CD4-positive, alpha-beta T cell (primary cell): Measurements from ENCODE around the gene ONECUT3. TPM values are rescaled to one million over a fixed set of nuclear protein-coding genes. Genes with fewer than 3 reads are reported as not detected.

Experiments
- ATAC-seq: fragments of 200-7000 bp; cut with Tn5 transposase; one replicate; pipeline ENCODE4 v1.10.0; 2022; ENCODE audit warnings: mild to moderate bottlenecking; ENCODE audit not compliant: poor library complexity
- CTCF ChIA-PET: fragments of 350-600 bp; sonication (Branson Sonifier 250); formaldehyde crosslinking; loops from one replicate; lab custom pipeline; 2021; ENCODE audit warnings: antibody characterized with exemption, inconsistent platforms; lab: Charles Lee
- POLR2A ChIA-PET: fragments of 350-600 bp; sonication (Branson Sonifier 250); formaldehyde crosslinking; loops from one replicate; lab custom pipeline; 2021; ENCODE audit warnings: antibody characterized with exemption, inconsistent platforms; lab: Charles Lee
- DNase-seq, 14 experiments: peaks; one replicate each; pipeline ENCODE4 v3.0.0-alpha.2; 2013 to 2020; ENCODE audit warnings: mixed read lengths in 2 of 14
- H3K27ac ChIP-seq, 2 donors: one replicate each; pipeline versions ENCODE4 v1.5.1 to v1.7.0; 2013; ENCODE audit warnings: low read length in 2 of 2, low read depth in 1 of 2, mild to moderate bottlenecking in 1 of 2
- H3K27me3 ChIP-seq, 2 experiments: 1 replicate in 1 of 2; 2 replicates in 1 of 2; pipeline versions ENCODE4 v1.6.1 to v1.7.0; 2013; ENCODE audit warnings: low read length in 2 of 2, control low read depth in 1 of 2, mild to moderate bottlenecking in 1 of 2, moderate library complexity in 1 of 2; ENCODE audit not compliant: insufficient read depth in 2 of 2, control insufficient read depth in 1 of 2
- H3K36me3 ChIP-seq: one replicate; pipeline ENCODE4 v1.6.1; 2013; ENCODE audit warnings: low read length, control low read depth; ENCODE audit not compliant: insufficient read depth
- H3K4me1 ChIP-seq: one replicate; pipeline ENCODE4 v1.6.1; 2013; ENCODE audit warnings: low read length, control low read depth; ENCODE audit not compliant: insufficient read depth
- H3K4me3 ChIP-seq: one replicate; pipeline ENCODE4 v1.5.1; 2013; ENCODE audit warnings: mild to moderate bottlenecking, low read length, moderate library complexity
- H3K9me3 ChIP-seq, 2 experiments: 1 replicate in 1 of 2; 2 replicates in 1 of 2; pipeline versions ENCODE4 v1.6.1 to v1.7.0; 2013; ENCODE audit warnings: low read length in 2 of 2, mild to moderate bottlenecking in 2 of 2, control low read depth in 1 of 2, moderate library complexity in 1 of 2; ENCODE audit not compliant: control insufficient read depth in 1 of 2, insufficient read depth in 1 of 2
- H3K27ac Mint-ChIP-seq: one replicate; pipeline ENCODE4 v1.8.0; 2020; ENCODE audit warnings: mixed read lengths
- H3K27me3 Mint-ChIP-seq: one replicate; pipeline ENCODE4 v1.8.0; 2021; ENCODE audit warnings: mixed read lengths
- H3K36me3 Mint-ChIP-seq: one replicate; pipeline ENCODE4 v1.8.0; 2021; ENCODE audit warnings: low read depth, mixed read lengths
- H3K4me1 Mint-ChIP-seq: one replicate; pipeline ENCODE4 v1.8.0; 2021; ENCODE audit warnings: low read depth, mixed read lengths
- H3K4me3 Mint-ChIP-seq: one replicate; pipeline ENCODE4 v1.8.0; 2020; ENCODE audit warnings: mild to moderate bottlenecking, mixed read lengths
- H3K9me3 Mint-ChIP-seq: one replicate; pipeline ENCODE4 v1.8.0; 2020; ENCODE audit warnings: mixed read lengths
- intact Hi-C, 2 experiments: fragments of 100-400 bp; cut with DNase I in 1 of 2; cut with micrococcal nuclease in 1 of 2; formaldehyde crosslinking; loops; one replicate each; pipeline versions ENCODE4 v1.15.1 to v1.9.0; 2023 to 2025; cut with DNase I, micrococcal nuclease
- total RNA-seq, 174 experiments: library from RNA in 2 of 174; stranded (reverse) in 2 of 174; gene quantifications; one replicate each; pipeline ENCODE4 v1.2.3 and lab custom pipeline; 2021 to 2026
- TF ChIP-seq, protein P1 (sequence below): fragments of 200-600 bp; IDR thresholded peaks from one replicate; pipeline ENCODE4 v1.8.0; 2022; ENCODE audit warnings: antibody characterized with exemption, mild to moderate bottlenecking

ONECUT3 gene
- total RNA-seq, 2 experiments from 2014 or later: not detected

DNA sequence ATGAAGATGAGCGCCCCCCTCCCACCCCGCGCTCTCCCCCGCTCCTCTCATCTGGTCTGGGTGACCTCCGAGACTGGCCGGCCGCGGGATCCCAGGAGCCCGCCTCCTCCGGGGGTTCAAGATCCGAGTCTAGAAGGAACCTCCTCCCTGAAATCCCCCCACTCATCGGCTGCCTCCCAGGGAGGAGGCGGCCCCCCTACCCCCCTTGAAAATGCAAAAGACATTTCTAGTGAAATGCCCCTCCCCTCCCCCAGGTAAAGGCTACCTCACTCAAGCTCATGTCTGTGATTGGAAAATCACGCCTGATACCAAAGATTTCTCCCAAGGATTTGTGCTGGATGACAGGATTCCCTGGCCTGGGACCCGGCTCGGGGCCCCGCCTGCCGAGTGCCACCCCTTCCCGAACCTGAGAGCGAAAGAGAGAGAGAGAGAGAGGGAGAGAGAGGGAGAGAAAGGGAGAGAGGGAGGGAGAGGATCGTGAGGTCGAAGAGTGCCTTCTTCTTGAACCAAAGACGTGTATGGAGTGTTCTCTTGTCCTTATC lies 23.4 kb downstream of the ONECUT3 start:
- peaks cover 71 to 75% of the 10 kb centered on the region in 2 experiments for H3K27me3 ChIP-seq
- no peak overlapping the region for H3K4me3 Mint-ChIP-seq
- no peaks in the 10 kb centered on the region for H3K4me1 Mint-ChIP-seq
- no peaks in the 10 kb centered on the region for H3K36me3 ChIP-seq
- intact Hi-C loops: no loop called here
- H3K9me3 ChIP-seq: peaks cover 2 to 45% of the 10 kb centered on the region in 2 experiments
- H3K36me3 Mint-ChIP-seq: no peaks in the 10 kb centered on the region
- no peaks in the 10 kb centered on the region for H3K9me3 Mint-ChIP-seq
- H3K4me1 ChIP-seq: no peaks in the 10 kb centered on the region
- H3K4me3 ChIP-seq: no peak overlapping the region
- ChIA-PET POLR2A (no interaction called here), CTCF (interaction anchor here (1.1 kb wide), 1 partner anchor 231 kb away, joined by 3 read pairs; no protein-coding TSS in a partner anchor)
- peaks cover 80% of the 10 kb centered on the region for H3K27me3 Mint-ChIP-seq
- H3K27ac ChIP-seq: no peak overlapping the region
- no peak overlapping the region for H3K27ac Mint-ChIP-seq
- ATAC-seq: no peak
- TF ChIP-seq, protein P1, sequence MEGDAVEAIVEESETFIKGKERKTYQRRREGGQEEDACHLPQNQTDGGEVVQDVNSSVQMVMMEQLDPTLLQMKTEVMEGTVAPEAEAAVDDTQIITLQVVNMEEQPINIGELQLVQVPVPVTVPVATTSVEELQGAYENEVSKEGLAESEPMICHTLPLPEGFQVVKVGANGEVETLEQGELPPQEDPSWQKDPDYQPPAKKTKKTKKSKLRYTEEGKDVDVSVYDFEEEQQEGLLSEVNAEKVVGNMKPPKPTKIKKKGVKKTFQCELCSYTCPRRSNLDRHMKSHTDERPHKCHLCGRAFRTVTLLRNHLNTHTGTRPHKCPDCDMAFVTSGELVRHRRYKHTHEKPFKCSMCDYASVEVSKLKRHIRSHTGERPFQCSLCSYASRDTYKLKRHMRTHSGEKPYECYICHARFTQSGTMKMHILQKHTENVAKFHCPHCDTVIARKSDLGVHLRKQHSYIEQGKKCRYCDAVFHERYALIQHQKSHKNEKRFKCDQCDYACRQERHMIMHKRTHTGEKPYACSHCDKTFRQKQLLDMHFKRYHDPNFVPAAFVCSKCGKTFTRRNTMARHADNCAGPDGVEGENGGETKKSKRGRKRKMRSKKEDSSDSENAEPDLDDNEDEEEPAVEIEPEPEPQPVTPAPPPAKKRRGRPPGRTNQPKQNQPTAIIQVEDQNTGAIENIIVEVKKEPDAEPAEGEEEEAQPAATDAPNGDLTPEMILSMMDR: no peak
- no peak for DNase-seq

DNA sequence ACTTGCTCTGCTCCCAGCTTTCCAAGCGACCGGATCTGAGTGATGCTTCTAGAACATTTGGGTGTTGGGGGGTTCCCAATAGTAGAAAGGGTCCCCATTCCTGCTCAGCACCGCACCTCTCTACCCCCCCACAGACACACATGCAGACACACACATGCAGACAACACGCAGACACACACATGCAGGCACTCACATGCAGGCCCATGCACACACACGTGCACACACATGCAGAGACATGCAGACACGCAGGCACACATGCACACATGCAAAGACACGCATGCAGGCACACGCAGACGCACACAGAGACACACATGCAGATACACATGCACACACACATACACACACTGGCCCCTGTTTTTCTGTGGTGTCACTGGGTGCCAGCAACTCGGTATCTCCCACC lies 23.8 kb downstream of the ONECUT3 start:
- Histone ChIP-seq H3K27ac (no peak overlapping the region), H3K4me3 (no peak overlapping the region), H3K9me3 (peaks cover 7 to 50% of the 10 kb centered on the region in 2 experiments), H3K36me3 (no peaks in the 10 kb centered on the region), H3K4me1 (no peaks in the 10 kb centered on the region), H3K27me3 (peaks cover 76% of the 10 kb centered on the region in 2 experiments)
- CTCF ChIA-PET: interaction anchor here (1.1 kb wide), 1 partner anchor 231 kb away, joined by 3 read pairs; no protein-coding TSS in a partner anchor
- H3K9me3 Mint-ChIP-seq: no peaks in the 10 kb centered on the region
- peaks cover 79% of the 10 kb centered on the region for H3K27me3 Mint-ChIP-seq
- H3K4me1 Mint-ChIP-seq: no peaks in the 10 kb centered on the region
- no peak overlapping the region for H3K4me3 Mint-ChIP-seq
- no peak for DNase-seq
- H3K27ac Mint-ChIP-seq: no peak overlapping the region
- no peak for ATAC-seq
- intact Hi-C loops: no loop called here
- POLR2A ChIA-PET: no interaction called here
- TF ChIP-seq, protein P1: no peak
- H3K36me3 Mint-ChIP-seq: no peaks in the 10 kb centered on the region

DNA sequence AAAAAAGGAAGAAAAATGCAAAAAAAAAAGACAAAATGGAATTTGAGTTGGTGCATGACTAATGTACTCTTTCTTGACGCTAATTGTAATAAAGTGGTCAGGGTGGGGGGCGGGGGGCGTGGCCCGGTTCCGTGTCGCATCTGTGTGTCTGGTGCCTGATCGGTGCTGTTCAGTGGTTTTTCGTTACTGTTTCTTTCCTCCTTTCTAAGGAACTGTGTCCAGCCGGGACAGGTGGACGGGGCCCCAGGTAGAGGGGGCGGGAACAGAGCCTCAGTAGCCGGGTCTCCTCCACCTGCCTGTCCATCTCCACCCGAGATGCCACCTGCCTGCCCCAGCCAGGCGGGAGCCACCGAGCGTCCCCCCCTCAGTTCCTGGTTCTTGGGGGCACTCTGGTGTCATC lies 26.3 kb downstream of the ONECUT3 start:
- intact Hi-C loops: no loop called here
- H3K4me1 Mint-ChIP-seq: no peaks in the 10 kb centered on the region

More for the DNA sequence above, 26.3 kb downstream of the ONECUT3 start:
- Histone ChIP-seq H3K27me3 (peaks cover 71 to 74% of the 10 kb centered on the region in 2 experiments), H3K27ac (no peak overlapping the region), H3K4me3 (no peak overlapping the region), H3K9me3 (peaks cover 9 to 58% of the 10 kb centered on the region in 2 experiments), H3K36me3 (no peaks in the 10 kb centered on the region), H3K4me1 (no peaks in the 10 kb centered on the region)
- TF ChIP-seq, protein P1: no peak
- POLR2A ChIA-PET: no interaction called here
- no peak overlapping the region for H3K4me3 Mint-ChIP-seq
- no peaks in the 10 kb centered on the region for H3K36me3 Mint-ChIP-seq
- CTCF ChIA-PET: interaction anchor here (1.0 kb wide), 1 partner anchor 233 kb away, joined by 4 read pairs; no protein-coding TSS in a partner anchor
- H3K27ac Mint-ChIP-seq: no peak overlapping the region
- H3K27me3 Mint-ChIP-seq: peaks cover 70% of the 10 kb centered on the region
- no peaks in the 10 kb centered on the region for H3K9me3 Mint-ChIP-seq
- ATAC-seq (no peak), DNase-seq (no peak)
